Right atrium auricular region (tissue), 2 donors: ENCODE data around the gene PLPP4. TPM values are rescaled to one million over a fixed set of nuclear protein-coding genes. Genes with fewer than 3 reads are reported as not detected.

ENCODE experiments used
- DNase-seq: peaks from one replicate; pipeline ENCODE4 v3.0.0-alpha.2; 2019; ENCODE audit warnings: low spot score
- H3K27ac ChIP-seq, 2 donors: fragments of 200-600 bp; sonication (generic); 1 replicate in 1 of 2; 2 replicates in 1 of 2; pipeline ENCODE4 v1.5.1; 2016 to 2019
- H3K27me3 ChIP-seq, 2 donors: fragments of 200-600 bp; sonication (generic); one replicate each; pipeline versions ENCODE4 v1.5.1 to v1.6.0; 2017 to 2019
- H3K36me3 ChIP-seq: fragments of 200-600 bp; sonication (generic); one replicate; pipeline ENCODE4 v1.5.1; 2016
- H3K4me1 ChIP-seq, 2 donors: fragments of 200-600 bp; sonication (generic); one replicate each; pipeline versions ENCODE4 v1.5.1 to v1.6.0; 2017 to 2019
- H3K4me3 ChIP-seq, 2 donors: fragments of 200-600 bp; sonication (generic); 1 replicate in 1 of 2; 2 replicates in 1 of 2; pipeline ENCODE4 v1.5.1; 2017 to 2019; ENCODE audit warnings: mild to moderate bottlenecking in 1 of 2, moderate library complexity in 1 of 2
- H3K9me3 ChIP-seq, 2 donors: fragments of 200-600 bp; sonication (generic); one replicate each; pipeline ENCODE4 v1.5.1; 2019
- CTCF ChIP-seq, 2 donors: fragments of 200-600 bp; sonication (generic); IDR thresholded peaks; one replicate each; pipeline ENCODE4 v1.5.1; 2019; ENCODE audit warnings: antibody characterized with exemption in 2 of 2
- total RNA-seq, 2 donors: library from RNA; depleted of rRNA; stranded (reverse); fragments of >200 nt; gene quantifications; one replicate each; pipeline ENCODE4 v1.1.0, GENCODE V29; 2016

PLPP4 gene
- total RNA-seq, 2 donors from 2014 or later, result not detected

- Histone ChIP-seq H3K27me3 (no peaks in the 10 kb centered on the region), H3K36me3 (no peaks in the 10 kb centered on the region), H3K27ac (no peak overlapping the region), H3K4me3 (no peak overlapping the region), H3K4me1 (no peaks in the 10 kb centered on the region), H3K9me3 (peaks cover 0 to under 1% of the 10 kb centered on the region in 2 donors)
- no peak for DNase-seq
- TF ChIP-seq CTCF (IDR thresholded peaks at IDR 0.05), result no peak
These were observed 83.5 kb downstream of the PLPP4 start for GRCh38 chr10:120540486-120540885.

GRCh38 chr10:120541984-120542383 is 85.0 kb downstream of the PLPP4 start:
- H3K9me3 ChIP-seq, result no peaks in the 10 kb centered on the region
- no peak overlapping the region for H3K4me3 ChIP-seq
- DNase-seq, result no peak
- H3K27me3 ChIP-seq, result no peaks in the 10 kb centered on the region
- H3K36me3 ChIP-seq, result no peaks in the 10 kb centered on the region
- H3K27ac ChIP-seq, result no peak overlapping the region
- no peaks in the 10 kb centered on the region for H3K4me1 ChIP-seq
- no peak for TF ChIP-seq CTCF (IDR thresholded peaks at IDR 0.05)

GRCh38 chr10:120542591-120542990 is 85.6 kb downstream of the PLPP4 start:
- Histone ChIP-seq H3K4me3 (no peak overlapping the region), H3K27me3 (no peaks in the 10 kb centered on the region), H3K4me1 (no peaks in the 10 kb centered on the region), H3K36me3 (no peaks in the 10 kb centered on the region), H3K9me3 (no peaks in the 10 kb centered on the region), H3K27ac (no peak overlapping the region)
- DNase-seq, result no peak
- no peak for TF ChIP-seq CTCF (IDR thresholded peaks at IDR 0.05)

GRCh38 chr10:120543291-120543690 is 86.3 kb downstream of the PLPP4 start:
- Histone ChIP-seq H3K4me1 (no peaks in the 10 kb centered on the region), H3K27me3 (no peaks in the 10 kb centered on the region), H3K36me3 (no peaks in the 10 kb centered on the region), H3K4me3 (no peak overlapping the region), H3K27ac (no peak overlapping the region), H3K9me3 (peaks cover 0 to 3% of the 10 kb centered on the region in 2 donors)
- TF ChIP-seq CTCF (IDR thresholded peaks at IDR 0.05), result no peak
- no peak for DNase-seq

- no peak for TF ChIP-seq CTCF (IDR thresholded peaks at IDR 0.05)
- no peak overlapping the region for H3K27ac ChIP-seq
- H3K27me3 ChIP-seq, result no peaks in the 10 kb centered on the region
- no peak overlapping the region for H3K4me3 ChIP-seq
- DNase-seq, result no peak
- peaks cover 0 to 9% of the 10 kb centered on the region in 2 donors for H3K9me3 ChIP-seq
- no peaks in the 10 kb centered on the region for H3K4me1 ChIP-seq
- no peaks in the 10 kb centered on the region for H3K36me3 ChIP-seq
These were observed 91.2 kb downstream of the PLPP4 start for GRCh38 chr10:120548210-120548609.

- Histone ChIP-seq H3K36me3 (no peaks in the 10 kb centered on the region), H3K4me3 (no peak overlapping the region), H3K27ac (no peak overlapping the region), H3K9me3 (peaks cover 0 to 20% of the 10 kb centered on the region in 2 donors), H3K4me1 (no peaks in the 10 kb centered on the region), H3K27me3 (no peaks in the 10 kb centered on the region)
- no peak for DNase-seq
- TF ChIP-seq CTCF (IDR thresholded peaks at IDR 0.05), result no peak
These were observed 95.2 kb downstream of the PLPP4 start for GRCh38 chr10:120552262-120552661.
